Stimulated activated CD4-positive, alpha-beta T cell treated with anti-CD3 and anti-CD28 coated beads, TNF-alpha, amount 100 ng/mL, for 24 hours (primary cell): ENCODE data around the gene SFXN5.

Experiments used
- DNase-seq, 3 experiments: peaks; one replicate each; pipeline ENCODE4 v3.0.0-alpha.2; 2020; ENCODE audit warnings: low read depth in 3 of 3

SFXN5 gene

GRCh38 chr2:72942293-72942692, 129.2 kb downstream of the SFXN5 start:
- DNase-seq = no peak

DNA sequence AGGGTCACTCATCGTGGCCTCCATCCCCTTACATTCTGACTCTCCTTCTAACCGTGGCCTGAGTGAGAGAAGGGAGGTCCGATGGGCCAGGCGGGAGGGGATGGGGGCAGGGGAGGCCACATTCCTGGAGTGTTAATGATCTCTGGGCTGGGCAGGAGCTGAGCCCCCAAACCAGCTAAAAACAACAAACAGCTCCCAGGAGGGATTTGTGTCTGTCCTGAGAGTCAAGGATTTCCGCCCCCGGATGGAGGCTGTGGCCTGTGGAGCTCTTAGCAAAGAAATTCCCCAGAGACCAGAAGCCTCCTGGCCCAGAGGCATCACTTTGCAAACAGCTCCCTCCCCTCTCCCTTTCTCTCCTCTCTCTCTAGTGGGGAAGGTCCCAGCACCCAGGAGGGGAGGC, 130.7 kb downstream of the SFXN5 start:
- DNase-seq = no peak

GRCh38 chr2:72940361-72940760, 131.2 kb downstream of the SFXN5 start:
- DNase-seq = no peak

GRCh38 chr2:72938455-72938854, 133.1 kb downstream of the SFXN5 start:
- DNase-seq = no peak

GRCh38 chr2:72937356-72937669, 134.2 kb downstream of the SFXN5 start:
- DNase-seq = no peak

GRCh38 chr2:72936660-72937355, 134.7 kb downstream of the SFXN5 start:
- DNase-seq = no peak

GRCh38 chr2:72935611-72935957, 135.9 kb downstream of the SFXN5 start:
- DNase-seq = no peak

- no peak for DNase-seq
Measured at GRCh38 chr2:72934683-72935610, 136.6 kb downstream of the SFXN5 start.

DNA sequence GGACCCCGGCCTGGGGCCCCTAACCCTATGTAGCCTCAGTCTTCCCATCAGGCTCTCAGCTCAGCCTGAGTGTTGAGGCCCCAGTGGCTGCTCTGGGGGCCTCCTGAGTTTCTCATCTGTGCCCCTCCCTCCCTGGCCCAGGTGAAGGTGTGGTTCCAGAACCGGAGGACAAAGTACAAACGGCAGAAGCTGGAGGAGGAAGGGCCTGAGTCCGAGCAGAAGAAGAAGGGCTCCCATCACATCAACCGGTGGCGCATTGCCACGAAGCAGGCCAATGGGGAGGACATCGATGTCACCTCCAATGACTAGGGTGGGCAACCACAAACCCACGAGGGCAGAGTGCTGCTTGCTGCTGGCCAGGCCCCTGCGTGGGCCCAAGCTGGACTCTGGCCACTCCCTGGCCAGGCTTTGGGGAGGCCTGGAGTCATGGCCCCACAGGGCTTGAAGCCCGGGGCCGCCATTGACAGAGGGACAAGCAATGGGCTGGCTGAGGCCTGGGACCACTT, 137.8 kb downstream of the SFXN5 start:
- no peak for DNase-seq

DNA sequence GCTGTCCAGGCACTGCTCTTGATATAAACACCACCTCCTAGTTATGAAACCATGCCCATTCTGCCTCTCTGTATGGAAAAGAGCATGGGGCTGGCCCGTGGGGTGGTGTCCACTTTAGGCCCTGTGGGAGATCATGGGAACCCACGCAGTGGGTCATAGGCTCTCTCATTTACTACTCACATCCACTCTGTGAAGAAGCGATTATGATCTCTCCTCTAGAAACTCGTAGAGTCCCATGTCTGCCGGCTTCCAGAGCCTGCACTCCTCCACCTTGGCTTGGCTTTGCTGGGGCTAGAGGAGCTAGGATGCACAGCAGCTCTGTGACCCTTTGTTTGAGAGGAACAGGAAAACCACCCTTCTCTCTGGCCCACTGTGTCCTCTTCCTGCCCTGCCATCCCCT, 138.3 kb downstream of the SFXN5 start:
- no peak for DNase-seq

GRCh38 chr2:72932805-72933204, 138.7 kb downstream of the SFXN5 start:
- no peak for DNase-seq

GRCh38 chr2:72932045-72932740, 139.3 kb downstream of the SFXN5 start:
- DNase-seq = no peak

- DNase-seq = no peak
Measured at GRCh38 chr2:72931280-72931910, 140.1 kb downstream of the SFXN5 start.

- DNase-seq = no peak
Measured at GRCh38 chr2:72929010-72929409, 142.5 kb downstream of the SFXN5 start.

DNA sequence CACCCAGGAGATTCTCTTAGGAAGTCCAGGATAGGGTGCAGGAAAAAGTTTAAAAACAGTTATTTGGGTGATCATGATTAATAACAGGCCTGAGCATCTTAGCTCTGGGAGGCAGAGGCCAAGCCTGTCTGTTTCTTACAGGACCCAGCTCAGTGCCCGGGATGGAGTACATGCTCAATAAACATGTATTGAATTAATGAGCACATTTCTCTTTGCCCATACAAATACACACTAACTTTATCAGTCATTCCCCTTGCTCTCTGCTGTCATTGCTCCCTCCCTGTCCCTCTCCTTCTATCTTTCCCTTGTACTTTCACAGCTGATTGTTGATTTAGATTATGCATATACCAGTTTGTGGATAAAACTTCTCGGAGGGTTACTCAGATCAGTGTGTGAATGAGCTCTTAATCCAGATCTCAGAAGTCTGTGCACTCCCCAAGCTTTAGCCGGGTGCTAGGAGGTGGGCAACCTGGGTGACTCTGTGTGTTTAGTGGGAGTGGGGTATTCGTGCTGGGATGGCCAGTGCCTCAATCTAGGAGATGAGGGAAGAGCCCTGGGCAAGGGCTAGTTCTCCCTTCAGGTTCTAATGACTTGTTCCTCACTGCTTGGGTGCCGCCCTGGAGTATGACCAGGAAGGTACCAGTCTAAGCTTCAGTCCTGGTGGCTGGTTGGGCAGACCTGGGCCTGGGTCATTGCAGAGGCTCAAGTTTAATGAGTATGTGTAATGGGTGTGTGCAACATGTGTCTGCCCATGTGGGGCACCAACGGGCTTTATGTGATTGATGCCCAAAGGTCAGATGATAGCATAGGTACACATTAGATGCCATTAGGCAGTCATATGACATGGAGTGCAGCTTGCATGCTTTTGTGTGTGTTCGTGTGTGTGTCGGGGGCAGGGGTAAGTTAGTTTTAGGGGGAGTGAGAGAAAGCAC, 143.6 kb downstream of the SFXN5 start:
- no peak for DNase-seq

GRCh38 chr2:72926811-72927465, 144.6 kb downstream of the SFXN5 start:
- DNase-seq = no peak

DNA sequence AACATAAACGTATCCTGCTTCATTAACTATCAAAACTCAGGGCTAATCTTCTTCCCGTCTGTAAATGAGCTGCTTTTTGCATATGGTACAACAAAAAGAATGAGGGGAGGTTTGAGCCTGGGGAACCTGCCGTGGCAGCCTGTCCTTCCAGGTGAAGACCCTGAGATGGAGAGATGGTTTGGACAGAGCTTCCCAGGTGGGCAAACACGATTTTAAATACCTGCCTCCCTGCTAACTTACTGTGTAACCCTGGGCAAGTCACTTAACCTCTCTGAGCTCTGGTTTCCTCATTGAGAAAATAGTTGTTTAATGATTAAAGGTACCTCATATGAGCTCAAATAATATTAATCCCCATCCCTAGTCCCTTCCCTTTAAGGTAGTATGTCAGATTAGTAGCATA, 145.1 kb downstream of the SFXN5 start:
- DNase-seq = no peak

- no peak for DNase-seq
Measured at GRCh38 chr2:72925328-72925943, 146.1 kb downstream of the SFXN5 start.

- no peak for DNase-seq
Measured at GRCh38 chr2:72924353-72925240, 146.9 kb downstream of the SFXN5 start.
